ENCODE results near the gene NUCB1.

The NUCB1 gene

GRCh38 chr19:48921721-48922500 lies 21.8 kb downstream of the NUCB1 start:
- Histone ChIP-seq H4K8ac (ENCODE audit: low read depth, low read length) (no peak overlapping the region), H4K91ac (ENCODE audit: low read depth, low read length, poor library complexity) (no peak overlapping the region), H3K36me3 (replicated peaks in 1 of 2; ENCODE audit: control insufficient read depth in 2 of 2, insufficient read depth in 2 of 2, low read length in 2 of 2) (peaks cover 25 to 55% of the 10 kb centered on the region in 2 donors), H2AK5ac (ENCODE audit: low read depth, low read length) (no peak overlapping the region), H3K23ac (ENCODE audit: low read depth, low read length, poor library complexity) (no peak overlapping the region), H3K79me1 (ENCODE audit: low read depth, low read length) (peaks cover under 1% of the 10 kb centered on the region), H2AFZ (ENCODE audit: low read length) (no peak overlapping the region), H3K9ac (ENCODE audit: low read depth, low read length, poor library complexity) (peak overlapping the region; percentile 44), H2BK15ac (ENCODE audit: low read length) (no peak overlapping the region), H3K4me3 (ENCODE audit: low read length in 2 of 2) (no peak overlapping the region), H3K4ac (ENCODE audit: low read length) (no peak overlapping the region), H3K4me1 (ENCODE audit: control insufficient read depth in 2 of 2, insufficient read depth in 1 of 2, low read depth in 1 of 2, low read length in 2 of 2) (no peaks in the 10 kb centered on the region), H3K27ac (replicated peaks; ENCODE audit: low read length) (no peak overlapping the region), H3K4me2 (ENCODE audit: insufficient read depth, low read length, poor library complexity, severe bottlenecking) (no peak overlapping the region), H3K9me3 (replicated peaks in 1 of 2; ENCODE audit: control insufficient read depth in 2 of 2, insufficient read depth in 1 of 2, low read depth in 1 of 2, low read length in 2 of 2) (no peaks in the 10 kb centered on the region), H3K18ac (ENCODE audit: low read length) (no peak overlapping the region), H2BK120ac (ENCODE audit: low read depth, low read length) (no peak overlapping the region), H3K14ac (ENCODE audit: low read length) (no peak overlapping the region), H3K27me3 (ENCODE audit: control insufficient read depth in 3 of 3, insufficient read depth in 3 of 3, low read depth in 1 of 3, low read length in 3 of 3) (no peaks in the 10 kb centered on the region), H2BK5ac (ENCODE audit: low read length) (peak overlapping the region; percentile 39), H2BK12ac (ENCODE audit: low read length) (no peak overlapping the region)
- WGBS, 2 donors (ENCODE audit: extremely low coverage in 2 of 2, insufficient read length in 2 of 2, insufficient replicate concordance in 1 of 2): no CpG with 5 or more reads among the region's 12 CpGs
- DNase-seq (ENCODE audit: low spot score): no peak

DNA sequence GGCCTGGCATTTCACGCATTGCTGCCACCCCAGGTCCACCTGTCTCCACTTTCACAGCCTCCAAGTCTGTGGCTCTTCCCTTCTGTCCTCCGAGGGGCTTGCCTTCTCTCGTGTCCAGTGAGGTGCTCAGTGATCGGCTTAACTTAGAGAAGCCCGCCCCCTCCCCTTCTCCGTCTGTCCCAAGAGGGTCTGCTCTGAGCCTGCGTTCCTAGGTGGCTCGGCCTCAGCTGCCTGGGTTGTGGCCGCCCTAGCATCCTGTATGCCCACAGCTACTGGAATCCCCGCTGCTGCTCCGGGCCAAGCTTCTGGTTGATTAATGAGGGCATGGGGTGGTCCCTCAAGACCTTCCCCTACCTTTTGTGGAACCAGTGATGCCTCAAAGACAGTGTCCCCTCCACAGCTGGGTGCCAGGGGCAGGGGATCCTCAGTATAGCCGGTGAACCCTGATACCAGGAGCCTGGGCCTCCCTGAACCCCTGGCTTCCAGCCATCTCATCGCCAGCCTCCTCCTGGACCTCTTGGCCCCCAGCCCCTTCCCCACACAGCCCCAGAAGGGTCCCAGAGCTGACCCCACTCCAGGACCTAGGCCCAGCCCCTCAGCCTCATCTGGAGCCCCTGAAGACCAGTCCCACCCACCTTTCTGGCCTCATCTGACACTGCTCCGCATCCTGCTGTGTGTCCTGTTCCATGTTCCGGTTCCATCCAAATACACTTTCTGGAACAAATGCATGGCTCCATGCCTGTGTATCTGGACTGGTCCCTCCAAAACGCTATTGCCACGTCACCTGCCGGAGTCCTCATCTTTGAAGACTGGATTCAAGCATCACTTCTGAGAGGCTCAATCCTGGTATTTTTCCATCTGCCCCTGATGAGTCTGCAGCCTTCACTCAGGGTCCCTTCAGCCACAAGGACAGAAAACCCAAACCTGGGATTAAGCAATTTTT lies 22.7 kb downstream of the NUCB1 start:
- Histone ChIP-seq H3K23ac (ENCODE audit: low read depth, low read length, poor library complexity) (peak overlapping the region; percentile 31), H3K9me3 (replicated peaks in 1 of 2; ENCODE audit: control insufficient read depth in 2 of 2, insufficient read depth in 1 of 2, low read depth in 1 of 2, low read length in 2 of 2) (no peaks in the 10 kb centered on the region), H3K27me3 (ENCODE audit: control insufficient read depth in 3 of 3, insufficient read depth in 3 of 3, low read depth in 1 of 3, low read length in 3 of 3) (no peaks in the 10 kb centered on the region)

DNA sequence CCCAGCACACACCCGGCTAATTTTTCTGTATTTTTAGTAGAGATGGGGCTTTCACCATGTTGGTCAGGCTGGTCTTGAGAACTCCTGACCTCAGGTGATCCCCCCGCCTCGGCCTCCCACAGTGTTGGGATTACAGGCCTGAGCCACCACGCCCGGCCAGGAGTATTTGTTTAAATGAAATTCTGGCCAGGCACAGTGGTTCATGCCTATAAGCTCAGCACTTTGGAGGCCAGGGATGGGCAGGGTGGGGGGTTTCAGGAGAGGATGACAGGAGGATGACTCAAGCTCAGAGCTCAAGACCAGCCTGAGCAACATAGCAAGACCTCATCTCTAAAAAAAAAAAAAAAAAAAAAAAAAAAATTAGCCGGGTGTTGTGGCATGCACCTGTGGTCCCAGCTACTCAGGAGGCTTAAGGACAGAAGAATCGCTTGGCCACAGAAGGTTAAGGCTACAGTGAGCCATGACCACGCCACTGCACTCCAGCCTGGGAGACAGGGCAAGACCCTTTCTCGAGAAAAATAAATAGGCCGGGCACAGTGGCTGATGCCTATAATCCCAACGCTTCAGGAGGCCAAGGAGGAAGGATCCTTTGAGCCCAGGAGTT lies 25.2 kb downstream of the NUCB1 start:
- Histone ChIP-seq H3K4ac (ENCODE audit: low read length) (no peak overlapping the region), H3K9ac (ENCODE audit: low read depth, low read length, poor library complexity) (no peak overlapping the region), H2BK15ac (ENCODE audit: low read length) (no peak overlapping the region), H2AFZ (ENCODE audit: low read length) (no peak overlapping the region), H3K4me3 (ENCODE audit: low read length in 2 of 2) (no peak overlapping the region), H2BK120ac (ENCODE audit: low read depth, low read length) (no peak overlapping the region), H4K91ac (ENCODE audit: low read depth, low read length, poor library complexity) (no peak overlapping the region), H4K8ac (ENCODE audit: low read depth, low read length) (no peak overlapping the region), H2AK5ac (ENCODE audit: low read depth, low read length) (no peak overlapping the region), H3K27ac (replicated peaks; ENCODE audit: low read length) (no peak overlapping the region), H3K14ac (ENCODE audit: low read length) (no peak overlapping the region), H2BK5ac (ENCODE audit: low read length) (no peak overlapping the region), H3K79me1 (ENCODE audit: low read depth, low read length) (peaks cover 3% of the 10 kb centered on the region), H3K4me1 (ENCODE audit: control insufficient read depth in 2 of 2, insufficient read depth in 1 of 2, low read depth in 1 of 2, low read length in 2 of 2) (no peaks in the 10 kb centered on the region), H3K4me2 (ENCODE audit: insufficient read depth, low read length, poor library complexity, severe bottlenecking) (no peak overlapping the region), H3K36me3 (replicated peaks in 1 of 2; ENCODE audit: control insufficient read depth in 2 of 2, insufficient read depth in 2 of 2, low read length in 2 of 2) (peaks cover 13 to 28% of the 10 kb centered on the region in 2 donors), H3K9me3 (replicated peaks in 1 of 2; ENCODE audit: control insufficient read depth in 2 of 2, insufficient read depth in 1 of 2, low read depth in 1 of 2, low read length in 2 of 2) (no peaks in the 10 kb centered on the region), H3K18ac (ENCODE audit: low read length) (no peak overlapping the region), H3K27me3 (ENCODE audit: control insufficient read depth in 3 of 3, insufficient read depth in 3 of 3, low read depth in 1 of 3, low read length in 3 of 3) (no peaks in the 10 kb centered on the region), H3K23ac (ENCODE audit: low read depth, low read length, poor library complexity) (no peak overlapping the region), H2BK12ac (ENCODE audit: low read length) (no peak overlapping the region)
- WGBS, 2 donors (ENCODE audit: extremely low coverage in 2 of 2, insufficient read length in 2 of 2, insufficient replicate concordance in 1 of 2): no CpG with 5 or more reads among the region's 11 CpGs
- DNase-seq (ENCODE audit: low spot score): no peak

More for the DNA sequence above, 22.7 kb downstream of the NUCB1 start:
- H3K4me2 ChIP-seq (ENCODE audit: insufficient read depth, low read length, poor library complexity, severe bottlenecking): no peak overlapping the region
- no peak overlapping the region for H4K91ac ChIP-seq (ENCODE audit: low read depth, low read length, poor library complexity)
- H3K4me1 ChIP-seq (ENCODE audit: control insufficient read depth in 2 of 2, insufficient read depth in 1 of 2, low read depth in 1 of 2, low read length in 2 of 2): no peaks in the 10 kb centered on the region
- no peak overlapping the region for H2BK12ac ChIP-seq (ENCODE audit: low read length)
- H3K9ac ChIP-seq (ENCODE audit: low read depth, low read length, poor library complexity): peak overlapping the region; percentile 44
- no peak overlapping the region for H2AFZ ChIP-seq (ENCODE audit: low read length)
- no CpG with 5 or more reads among the region's 18 CpGs for WGBS, 2 donors (ENCODE audit: extremely low coverage in 2 of 2, insufficient read length in 2 of 2, insufficient replicate concordance in 1 of 2)
- no peak overlapping the region for H2BK15ac ChIP-seq (ENCODE audit: low read length)
- no peak overlapping the region for H4K8ac ChIP-seq (ENCODE audit: low read depth, low read length)
- no peak overlapping the region for H3K14ac ChIP-seq (ENCODE audit: low read length)
- H3K79me1 ChIP-seq (ENCODE audit: low read depth, low read length): peaks cover 3% of the 10 kb centered on the region
- no peak overlapping the region for H2AK5ac ChIP-seq (ENCODE audit: low read depth, low read length)
- H2BK120ac ChIP-seq (ENCODE audit: low read depth, low read length): no peak overlapping the region
- H3K27ac ChIP-seq (replicated peaks; ENCODE audit: low read length): no peak overlapping the region
- H3K18ac ChIP-seq (ENCODE audit: low read length): no peak overlapping the region
- DNase-seq (ENCODE audit: low spot score): no peak
- no peak overlapping the region for H3K4me3 ChIP-seq (ENCODE audit: low read length in 2 of 2)
- H3K36me3 ChIP-seq (replicated peaks in 1 of 2; ENCODE audit: control insufficient read depth in 2 of 2, insufficient read depth in 2 of 2, low read length in 2 of 2): peaks cover 25 to 49% of the 10 kb centered on the region in 2 donors
- H2BK5ac ChIP-seq (ENCODE audit: low read length): peak overlapping the region; percentile 39
- no peak overlapping the region for H3K4ac ChIP-seq (ENCODE audit: low read length)
